Heart left ventricle (tissue), 16 donors: ENCODE results near the gene PLEKHA1. TPM values are rescaled to one million over a fixed set of nuclear protein-coding genes. Genes with fewer than 3 reads are reported as not detected.

Experiments
- ATAC-seq, 4 donors: fragments of 200-7000 bp; cut with Tn5 transposase; one replicate each; pipeline ENCODE4 v1.9.1; 2020 to 2022; ENCODE audit warnings: moderate library complexity in 4 of 4, mild to moderate bottlenecking in 3 of 4, moderate number of reproducible peaks in 1 of 4
- DNase-seq, 5 donors: peaks; one replicate each; pipeline ENCODE4 v3.0.0-alpha.2; 2020
- H3K27ac ChIP-seq, 12 donors: fragments of 200-600 bp; sonication (generic) in 4 of 12; one replicate each; pipeline versions ENCODE4 v1.5.0 to v1.8.0; 2016 to 2022; ENCODE audit warnings: mild to moderate bottlenecking in 2 of 12
- H3K27me3 ChIP-seq, 9 donors: fragments of 200-600 bp; sonication (generic) in 2 of 9; one replicate each; pipeline versions ENCODE4 v1.5.1 to v1.8.0; 2016 to 2022; ENCODE audit warnings: mild to moderate bottlenecking in 3 of 9
- H3K36me3 ChIP-seq, 9 donors: fragments of 200-600 bp; sonication (generic) in 2 of 9; one replicate each; pipeline versions ENCODE4 v1.5.0 to v1.8.0; 2018 to 2022; ENCODE audit warnings: mild to moderate bottlenecking in 2 of 9
- H3K4me1 ChIP-seq, 12 donors: fragments of 200-600 bp; sonication (generic) in 4 of 12; one replicate each; pipeline versions ENCODE4 v1.5.0 to v1.8.0; 2016 to 2022; ENCODE audit warnings: mild to moderate bottlenecking in 3 of 12
- H3K4me3 ChIP-seq, 12 donors: fragments of 200-600 bp; sonication (generic) in 4 of 12; one replicate each; pipeline versions ENCODE4 v1.5.0 to v1.8.0; 2017 to 2022; ENCODE audit warnings: mild to moderate bottlenecking in 9 of 12, moderate library complexity in 4 of 12
- H3K9me3 ChIP-seq, 12 donors: fragments of 200-600 bp; sonication (generic) in 4 of 12; one replicate each; pipeline versions ENCODE4 v1.5.0 to v1.8.0; 2016 to 2022; ENCODE audit warnings: mild to moderate bottlenecking in 1 of 12
- POLR2A ChIP-seq, 2 donors: fragments of 450-650 bp; IDR thresholded peaks; one replicate each; pipeline ENCODE4 v1.6.1; 2017; ENCODE audit warnings: antibody characterized with exemption in 2 of 2, mild to moderate bottlenecking in 2 of 2, moderate library complexity in 2 of 2
- WGBS, 4 donors: extraction: QIAGEN DNeasy Blood & Tissue Kit in 2 of 4; methylation state at CpG; one replicate each; pipeline versions ENCODE4 v1.1.5 to v1.1.7; 2013 to 2018; 5-methylcytosine and 5-hydroxymethylcytosine counted together
- intact Hi-C, 10 donors: fragments of 100-400 bp; cut with DNase I; formaldehyde crosslinking; loops; one replicate each; pipeline versions ENCODE4 v1.11.1 to v1.14.2; 2022
- polyA plus RNA-seq, 2 donors: library from polyadenylated mRNA; stranded (reverse); fragments of 200-250 nt; gene quantifications; one replicate each; pipeline ENCODE4 v1.2.3, GENCODE V29; 2013
- total RNA-seq, 9 donors: library from RNA; depleted of rRNA in 2 of 9; stranded (reverse); fragments of >200 nt in 2 of 9; fragmentation: NEBNext Ultra II Directional in 3 of 9; extraction: Animal tissue kit (Norgen Biotek cat#: 25700) in 3 of 9; gene quantifications; one replicate each; pipeline versions ENCODE4 v1.1.0 to v1.2.4, GENCODE V29; 2016 to 2023
- TF ChIP-seq, protein P1 (sequence below), 12 donors: fragments of 200-600 bp; sonication (generic) in 4 of 12; IDR thresholded peaks; one replicate each; pipeline versions ENCODE4 v1.5.0 to v1.8.0; 2018 to 2022; ENCODE audit warnings: antibody characterized with exemption in 12 of 12, mild to moderate bottlenecking in 5 of 12
- donor health status: ischemic (EF 13 %, LVEDD 7.1; RV severe dilation, severe dysfunction).
- donor health status: healthy with polysubstance abuse.
- donor health status: DM: no; HTN: yes; CAD: no.
- donor health status: DM: no; HTN: no; CAD: no.
- donor health status: ischemic (EF 25% LVEDD 6.9; RV normal size, moderate dysfunction).
- donor health status: ischemic (EF 25% LVEDD 5.7; RV mildly dilated, moderate dysfunction).
- donor health status: healthy.
- donor health status: DM: yes; HTN: yes; CAD: no.
- donor health status: ischemic (EF 35%, LVEDD 5.7; RV mildly dilated, moderate dysfunction).
- donor health status: nonischemic (EF 11% LVEDD 7.7; RV severe dilation, severe dysfunction).
- donor health status: DM: yes; HTN: yes; CAD: no.
- donor health status: PGD.
- donor health status: ischemic (EF 29% LVEDD 5.4; RV normal size, mild dysfunction).
- donor health status: nonischemic (EF 23%, LVEDD 6.1; RV moderate dilation, normal function).

PLEKHA1 gene
- total and polyA plus RNA-seq, 11 donors = 14.1 to 70.6 (median 43.3) TPM

DNA sequence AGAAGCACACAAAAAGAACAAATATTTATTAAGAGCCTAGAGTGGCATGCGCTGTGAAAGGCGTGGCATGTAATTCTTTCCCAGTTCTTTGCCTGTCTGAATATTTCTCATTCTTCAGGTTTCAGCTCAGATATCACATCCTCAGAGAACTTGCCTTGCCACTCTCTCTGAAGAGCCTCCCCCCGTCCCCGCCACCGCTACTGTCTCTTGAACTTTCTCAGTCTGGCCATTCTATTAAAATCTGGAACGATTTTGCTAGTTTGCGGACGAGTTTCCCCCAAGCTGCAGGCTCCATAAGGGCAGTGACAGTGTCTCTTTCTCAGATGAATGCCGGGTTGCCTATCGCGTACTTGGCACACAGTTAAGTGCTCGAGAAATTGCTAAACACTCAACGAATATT lies 787 bp upstream of the PLEKHA1 start:
- no peaks in the 10 kb centered on the region for H3K36me3 ChIP-seq
- H3K9me3 ChIP-seq = no peaks in the 10 kb centered on the region
- WGBS, 4 donors = 5 to 8% (median 6%) methylated on average over 13 of the region's 13 CpGs
- intact Hi-C loops = loop anchor here in 2 of 10 donors (1.0 to 10.0 kb wide), 3 partner anchors 32 to 611 kb away; partner anchors contain the start of gene PSTK (in 1 of the 2)
- H3K27me3 ChIP-seq = peaks cover 0 to 6% (median 0%) of the 10 kb centered on the region in 9 donors
- ATAC-seq (peak in 2 of 4 donors; percentile 0 to 2), DNase-seq (no peak)
- H3K27ac ChIP-seq = peak overlapping the region; percentile 65 to 99 (median 98)
- peak overlapping the region; percentile 14 to 94 (median 84) for H3K4me3 ChIP-seq
- H3K4me1 ChIP-seq = peaks cover 0 to 66% (median 41%) of the 10 kb centered on the region in 12 donors
- TF ChIP-seq, protein P1, sequence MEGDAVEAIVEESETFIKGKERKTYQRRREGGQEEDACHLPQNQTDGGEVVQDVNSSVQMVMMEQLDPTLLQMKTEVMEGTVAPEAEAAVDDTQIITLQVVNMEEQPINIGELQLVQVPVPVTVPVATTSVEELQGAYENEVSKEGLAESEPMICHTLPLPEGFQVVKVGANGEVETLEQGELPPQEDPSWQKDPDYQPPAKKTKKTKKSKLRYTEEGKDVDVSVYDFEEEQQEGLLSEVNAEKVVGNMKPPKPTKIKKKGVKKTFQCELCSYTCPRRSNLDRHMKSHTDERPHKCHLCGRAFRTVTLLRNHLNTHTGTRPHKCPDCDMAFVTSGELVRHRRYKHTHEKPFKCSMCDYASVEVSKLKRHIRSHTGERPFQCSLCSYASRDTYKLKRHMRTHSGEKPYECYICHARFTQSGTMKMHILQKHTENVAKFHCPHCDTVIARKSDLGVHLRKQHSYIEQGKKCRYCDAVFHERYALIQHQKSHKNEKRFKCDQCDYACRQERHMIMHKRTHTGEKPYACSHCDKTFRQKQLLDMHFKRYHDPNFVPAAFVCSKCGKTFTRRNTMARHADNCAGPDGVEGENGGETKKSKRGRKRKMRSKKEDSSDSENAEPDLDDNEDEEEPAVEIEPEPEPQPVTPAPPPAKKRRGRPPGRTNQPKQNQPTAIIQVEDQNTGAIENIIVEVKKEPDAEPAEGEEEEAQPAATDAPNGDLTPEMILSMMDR (IDR thresholded peaks at IDR 0.05) = no peak
- no peak for TF ChIP-seq POLR2A (IDR thresholded peaks at IDR 0.05)

GRCh38 chr10:122374859-122375678 lies 561 bp downstream of the PLEKHA1 start:
- ATAC-seq = peak in 3 of 4 donors; percentile 10 to 48 (median 44)
- WGBS, 4 donors = 0 to 1% (median 0%) methylated on average over 32 to 89 of the region's 89 CpGs
- no peaks in the 10 kb centered on the region for H3K36me3 ChIP-seq
- no peaks in the 10 kb centered on the region for H3K9me3 ChIP-seq
- DNase-seq = peak; percentile 51 to 75 (median 64)
- intact Hi-C loops = loop anchor here in 2 of 10 donors (1.0 to 10.0 kb wide), 4 partner anchors 34 to 610 kb away; partner anchors contain the start of gene PSTK (in 1 of the 2)
- peaks cover 0 to 71% (median 40%) of the 10 kb centered on the region in 12 donors for H3K4me1 ChIP-seq
- TF ChIP-seq, protein P1 (IDR thresholded peaks at IDR 0.05) = no peak
- no peak for TF ChIP-seq POLR2A (IDR thresholded peaks at IDR 0.05)
- H3K4me3 ChIP-seq = peak overlapping the region; percentile 68 to 95 (median 90)
- peaks cover 0 to 6% (median 0%) of the 10 kb centered on the region in 9 donors for H3K27me3 ChIP-seq
- peak overlapping the region; percentile 94 to 99 (median 98) for H3K27ac ChIP-seq

DNA sequence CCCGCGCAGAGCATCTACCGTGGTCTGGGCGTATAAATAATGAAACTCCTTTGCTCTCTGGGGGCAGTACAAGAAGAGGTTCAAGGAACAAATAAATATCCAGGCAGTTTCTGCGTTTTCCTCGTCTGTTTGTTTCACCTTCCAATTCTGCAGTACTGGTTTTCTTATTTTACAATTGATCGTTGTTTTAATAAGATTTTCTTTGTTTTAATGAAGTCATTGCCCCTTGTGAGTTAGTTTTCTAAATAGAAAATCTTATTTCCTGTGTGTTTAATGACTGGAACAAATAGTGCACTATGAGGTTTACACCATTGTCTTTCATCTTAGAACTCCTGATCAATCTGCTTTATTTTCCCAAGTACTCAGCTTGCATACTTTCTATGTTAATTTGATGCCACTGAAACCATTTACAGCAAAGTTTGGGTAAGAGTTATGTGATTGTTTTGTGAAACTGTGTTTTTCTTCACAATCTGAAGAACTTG lies 1.2 kb downstream of the PLEKHA1 start:
- H3K4me1 ChIP-seq = peaks cover 0 to 71% (median 39%) of the 10 kb centered on the region in 12 donors
- peaks cover 0 to 6% (median 0%) of the 10 kb centered on the region in 9 donors for H3K27me3 ChIP-seq
- intact Hi-C loops = loop anchor here in 2 of 10 donors (5.0 to 10.0 kb wide), 2 partner anchors 47 to 609 kb away; partner anchors contain the start of gene PSTK (in 1 of the 2)
- 2 to 3% (median 2%) methylated on average over 7 of the region's 7 CpGs for WGBS, 4 donors
- H3K4me3 ChIP-seq = peak overlapping the region; percentile 68 to 95 (median 90)
- no peaks in the 10 kb centered on the region for H3K9me3 ChIP-seq
- no peaks in the 10 kb centered on the region for H3K36me3 ChIP-seq
- no peak for ATAC-seq
- H3K27ac ChIP-seq = peak overlapping the region; percentile 94 to 99 (median 98)
- DNase-seq = no peak
- TF ChIP-seq, protein P1 (IDR thresholded peaks at IDR 0.05) = no peak
- no peak for TF ChIP-seq POLR2A (IDR thresholded peaks at IDR 0.05)
